H1 (cell line): ENCODE measurements around the gene MATN4. TPM values are rescaled to one million over a fixed set of nuclear protein-coding genes. Genes with fewer than 3 reads are reported as not detected.

ENCODE experiments used
- CHD2 ChIP-seq: IDR thresholded peaks from 2 replicates; pipeline ENCODE4 v1.6.1; 2012; ENCODE audit warnings: low read length, improper control_type of control experiment
- CHD7 ChIP-seq: fragments of 300-600 bp; sonication (generic); IDR thresholded peaks from 2 replicates; pipeline ENCODE4 v1.7.1; 2012; ENCODE audit warnings: low read length, moderate library complexity, mild to moderate bottlenecking, inconsistent platforms; ENCODE audit not compliant: insufficient replicate concordance
- EP300 ChIP-seq, 2 experiments: IDR thresholded peaks; 1 replicate in 1 of 2; 2 replicates in 1 of 2; pipeline ENCODE4 v1.6.1; 2011 to 2012; ENCODE audit warnings: low read depth in 2 of 2, low read length in 2 of 2, mild to moderate bottlenecking in 2 of 2, borderline replicate concordance in 1 of 2, inconsistent platforms in 1 of 2, moderate library complexity in 1 of 2
- GTF2F1 ChIP-seq: IDR thresholded peaks from 2 replicates; pipeline ENCODE4 v1.6.1; 2012; ENCODE audit warnings: low read depth, low read length, improper control_type of control experiment, borderline replicate concordance
- KDM1A ChIP-seq: fragments of 200-600, 300-600 bp; sonication (generic); IDR thresholded peaks from 2 replicates; pipeline ENCODE4 v1.7.1; 2016; ENCODE audit warnings: mild to moderate bottlenecking, low read length, borderline replicate concordance
- TAF7 ChIP-seq: optimal IDR thresholded peaks from 2 replicates; pipeline ENCODE3; 2011; ENCODE audit warnings: low read depth, mild to moderate bottlenecking, inconsistent platforms, low read length, moderate library complexity, borderline replicate concordance
- TBP ChIP-seq: IDR thresholded peaks from 2 replicates; pipeline ENCODE4 v1.6.1; 2011; ENCODE audit warnings: low read depth, low read length, improper control_type of control experiment
- TCF12 ChIP-seq: IDR thresholded peaks from 2 replicates; pipeline ENCODE4 v1.6.1; 2011; ENCODE audit warnings: low read depth, mild to moderate bottlenecking, low read length
- polyA plus RNA-seq, 7 experiments: library from polyadenylated mRNA; depleted of rRNA in 3 of 7; stranded (reverse) in 5 of 7; unstranded in 2 of 7; fragments of >200 nt in 5 of 7; fragments of 200-250 nt in 2 of 7; gene quantifications; 1 replicate in 5 of 7; 2 replicates in 1 of 7; 4 replicates in 1 of 7; pipeline versions ENCODE4 v1.2.1 to v1.2.3, GENCODE V29; 2011 to 2013; ENCODE audit warnings: missing spikeins in 2 of 7, mixed read lengths in 2 of 7
- total RNA-seq: library from RNA; stranded (reverse); fragmentation: NEBNext Ultra II Directional; extraction: Animal tissue kit (Norgen Biotek cat#: 25700); gene quantifications from 2 replicates; pipeline ENCODE4 v1.2.1, GENCODE V29; 2021

MATN4 gene
- total and polyA plus RNA-seq, 2 of the 8 experiments (the other 6 are each of a cell fraction or from before 2014, with no cell fraction given) = 2.1 to 4.4 TPM

DNA sequence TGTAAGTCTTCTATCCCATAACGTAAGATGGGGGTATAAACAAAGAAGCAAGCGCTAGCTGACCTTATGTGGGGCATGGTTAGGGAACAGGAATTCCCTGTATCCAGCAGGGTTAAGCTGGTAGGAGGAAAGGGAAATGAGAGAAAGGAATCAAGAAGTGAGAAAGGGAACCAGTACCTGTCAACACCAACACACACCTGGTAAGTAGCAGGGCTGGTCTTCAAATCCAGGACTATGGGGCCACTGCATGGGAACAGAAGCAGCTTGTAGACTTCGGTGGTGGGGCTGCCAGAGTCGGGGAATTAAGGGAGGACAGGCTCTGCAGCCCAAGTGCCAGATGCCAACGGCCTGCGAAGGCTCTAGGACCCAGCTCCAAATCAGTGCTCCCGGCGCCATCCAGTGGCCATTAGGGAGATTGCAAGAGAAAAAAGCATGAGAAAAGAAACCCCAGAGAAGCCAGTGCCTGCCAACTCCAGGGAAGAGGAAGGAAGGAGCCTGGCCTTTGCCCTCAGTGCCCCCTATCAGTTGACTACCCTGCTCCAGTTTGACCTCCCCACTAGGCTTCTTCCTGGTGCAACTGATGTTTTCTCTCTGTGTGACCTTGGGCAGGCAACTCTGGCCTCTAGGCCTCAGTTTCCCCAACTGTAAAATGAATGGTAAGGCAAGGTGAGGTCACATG, 17.3 kb downstream of the MATN4 start (continued):
- no peak for TF ChIP-seq CHD7
- no peak for TF ChIP-seq TAF7
- no peak for TF ChIP-seq KDM1A
- 0 out of 2 replicates have a peak, but pooled peaks have one; percentile 5 for TF ChIP-seq CHD2
- no peak for TF ChIP-seq GTF2F1
- no peak; a peak in 1 of 3 replicates for TF ChIP-seq EP300 (IDR thresholded peaks at IDR 0.05; ENCODE audit: borderline replicate concordance in 1 of 2, low read depth in 2 of 2, low read length in 2 of 2)
- peak; percentile 91 for TF ChIP-seq TBP
- 0 out of 2 replicates have a peak, but pooled peaks have one; percentile 50 for TF ChIP-seq TCF12
